Body of pancreas (tissue), 4 donors: ENCODE results near the gene ERO1B. TPM values are rescaled to one million over a fixed set of nuclear protein-coding genes. Genes with fewer than 3 reads are reported as not detected.

ENCODE experiments used
- ATAC-seq: fragments of 150-250 bp; one replicate; pipeline ENCODE4 v1.9.1; 2016
- DNase-seq, 4 donors: peaks; one replicate each; pipeline ENCODE4 v3.0.0-alpha.2; 2019
- H3K27ac ChIP-seq, 4 donors: fragments of 200-600 bp; sonication (generic); 1 replicate in 3 of 4; 2 replicates in 1 of 4; pipeline versions ENCODE4 v1.5.1 to v1.6.1; 2016 to 2019; ENCODE audit warnings: mild to moderate bottlenecking in 1 of 4, mixed read lengths in 1 of 4, moderate library complexity in 1 of 4
- H3K27me3 ChIP-seq, 2 donors: fragments of 200-600 bp; sonication (generic); one replicate each; pipeline ENCODE4 v1.6.0; 2016; ENCODE audit warnings: mild to moderate bottlenecking in 1 of 2
- H3K36me3 ChIP-seq, 2 donors: fragments of 200-600 bp; sonication (generic); replicated peaks in 1 of 2; 2 replicates each; pipeline ENCODE4 v1.5.1; 2016; ENCODE audit warnings: low read depth in 2 of 2; ENCODE audit not compliant: insufficient read depth in 1 of 2
- H3K4me1 ChIP-seq: fragments of 200-600 bp; sonication (generic); one replicate; pipeline ENCODE4 v1.6.0; 2016
- H3K4me3 ChIP-seq, 2 donors: fragments of 200-600 bp; sonication (generic); 1 replicate in 1 of 2; 2 replicates in 1 of 2; pipeline ENCODE4 v1.5.1; 2016 to 2019
- H3K9me3 ChIP-seq, 3 donors: fragments of 200-600 bp; sonication (generic); 1 replicate in 2 of 3; 2 replicates in 1 of 3; pipeline ENCODE4 v1.5.1; 2016
- POLR2A ChIP-seq, 3 donors: fragments of 450-650 bp; IDR thresholded peaks; one replicate each; pipeline ENCODE4 v1.6.1; 2016; ENCODE audit warnings: antibody characterized with exemption in 3 of 3, mild to moderate bottlenecking in 2 of 3
- WGBS, 2 donors: methylation state at CpG; one replicate each; pipeline ENCODE4 v1.1.5; 2017; 5-methylcytosine and 5-hydroxymethylcytosine counted together
- intact Hi-C: fragments of 100-400 bp; cut with DNase I; formaldehyde crosslinking; loops from one replicate; pipeline ENCODE4 v1.15.1; 2023
- total RNA-seq, 2 donors: library from RNA; depleted of rRNA; stranded (reverse); fragments of >200 nt; gene quantifications; one replicate each; pipeline ENCODE4 v1.1.0, GENCODE V29; 2016
- TF ChIP-seq, protein P1 (sequence below), 7 experiments: fragments of 450-650 bp in 4 of 7; fragments of 200-600 bp in 3 of 7; sonication (generic) in 3 of 7; IDR thresholded peaks; one replicate each; pipeline ENCODE4 v1.5.1; 2016 to 2019; ENCODE audit warnings: antibody characterized with exemption in 7 of 7

Gene ERO1B
- total RNA-seq, 2 donors from 2014 or later: 136 to 489 TPM

DNA sequence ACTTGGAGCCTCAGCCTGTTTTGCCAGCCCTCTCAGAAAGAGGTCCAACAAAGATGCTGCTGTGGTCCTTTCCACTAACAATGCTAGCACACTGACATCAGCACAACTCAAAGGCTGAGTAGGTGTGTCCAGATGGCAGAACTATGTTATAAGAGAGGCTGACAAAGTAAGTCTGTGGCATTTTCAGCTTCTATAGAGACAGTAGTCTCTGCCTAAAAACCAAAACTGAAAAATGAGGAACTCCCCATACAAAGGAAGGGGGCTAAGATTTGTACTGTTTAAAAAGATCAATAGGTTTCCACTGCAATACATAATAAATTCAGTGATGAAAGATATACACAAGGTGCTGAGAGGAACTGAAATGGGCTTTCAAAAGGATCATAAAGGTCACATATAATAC is 12.3 kb downstream of the ERO1B start:
- Histone ChIP-seq H3K27me3 (no peaks in the 10 kb centered on the region), H3K4me3 (no peak overlapping the region), H3K9me3 (no peaks in the 10 kb centered on the region), H3K27ac (no peak overlapping the region), H3K4me1 (peaks cover 42% of the 10 kb centered on the region), H3K36me3 (peaks cover 7 to 8% of the 10 kb centered on the region in 2 donors)
- intact Hi-C loops: no loop called here
- ATAC-seq: no peak
- TF ChIP-seq, protein P1, sequence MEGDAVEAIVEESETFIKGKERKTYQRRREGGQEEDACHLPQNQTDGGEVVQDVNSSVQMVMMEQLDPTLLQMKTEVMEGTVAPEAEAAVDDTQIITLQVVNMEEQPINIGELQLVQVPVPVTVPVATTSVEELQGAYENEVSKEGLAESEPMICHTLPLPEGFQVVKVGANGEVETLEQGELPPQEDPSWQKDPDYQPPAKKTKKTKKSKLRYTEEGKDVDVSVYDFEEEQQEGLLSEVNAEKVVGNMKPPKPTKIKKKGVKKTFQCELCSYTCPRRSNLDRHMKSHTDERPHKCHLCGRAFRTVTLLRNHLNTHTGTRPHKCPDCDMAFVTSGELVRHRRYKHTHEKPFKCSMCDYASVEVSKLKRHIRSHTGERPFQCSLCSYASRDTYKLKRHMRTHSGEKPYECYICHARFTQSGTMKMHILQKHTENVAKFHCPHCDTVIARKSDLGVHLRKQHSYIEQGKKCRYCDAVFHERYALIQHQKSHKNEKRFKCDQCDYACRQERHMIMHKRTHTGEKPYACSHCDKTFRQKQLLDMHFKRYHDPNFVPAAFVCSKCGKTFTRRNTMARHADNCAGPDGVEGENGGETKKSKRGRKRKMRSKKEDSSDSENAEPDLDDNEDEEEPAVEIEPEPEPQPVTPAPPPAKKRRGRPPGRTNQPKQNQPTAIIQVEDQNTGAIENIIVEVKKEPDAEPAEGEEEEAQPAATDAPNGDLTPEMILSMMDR (IDR thresholded peaks at IDR 0.05): no peak
- no peak for TF ChIP-seq POLR2A (IDR thresholded peaks at IDR 0.05)
- no peak for DNase-seq

DNA sequence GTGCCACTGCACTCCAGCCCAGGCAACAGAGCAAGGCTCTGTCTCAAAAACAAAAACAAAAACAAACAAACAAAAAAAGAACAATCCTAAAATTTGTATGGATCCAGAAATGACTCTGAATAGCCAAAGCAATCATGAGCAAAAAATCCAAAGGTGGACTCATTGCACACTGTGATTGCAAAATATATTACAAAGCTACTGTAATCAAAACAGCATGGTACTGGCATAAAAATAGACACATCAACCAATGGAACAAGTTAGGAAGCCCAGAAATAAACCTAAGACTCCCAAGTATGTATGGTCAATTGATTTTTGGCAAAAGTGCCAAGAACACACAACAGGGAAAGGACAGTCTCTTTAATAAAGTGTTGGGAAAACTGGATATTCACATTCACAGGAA is 19.9 kb downstream of the ERO1B start:
- TF ChIP-seq POLR2A (IDR thresholded peaks at IDR 0.05): no peak
- TF ChIP-seq, protein P1 (IDR thresholded peaks at IDR 0.05): no peak
- Histone ChIP-seq H3K4me1 (peaks cover 19% of the 10 kb centered on the region), H3K36me3 (peaks cover 12 to 27% of the 10 kb centered on the region in 2 donors), H3K4me3 (no peak overlapping the region), H3K27ac (no peak overlapping the region), H3K27me3 (no peaks in the 10 kb centered on the region), H3K9me3 (peaks cover 0 to 20% (median 0%) of the 10 kb centered on the region in 3 donors)
- DNase-seq (no peak), ATAC-seq (no peak)
- intact Hi-C loops: no loop called here

DNA sequence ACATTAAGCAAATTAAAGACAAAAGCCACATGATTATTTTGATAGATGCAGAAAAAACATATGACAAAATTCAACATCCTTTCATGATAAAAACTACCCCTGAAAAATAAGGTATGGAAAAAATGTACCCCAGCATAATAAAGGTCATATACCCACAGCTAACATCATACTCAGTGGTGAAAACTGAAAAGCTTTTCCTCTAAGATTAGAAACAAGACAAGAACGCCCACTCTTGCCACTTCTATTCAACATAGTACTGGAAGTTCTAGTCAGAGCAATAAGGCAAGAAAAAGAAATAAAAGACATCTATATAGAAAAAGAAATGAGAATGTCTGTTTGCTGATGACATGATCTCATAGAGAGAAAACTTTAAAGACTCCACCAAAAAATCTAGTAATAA is 20.7 kb downstream of the ERO1B start:
- ATAC-seq: no peak
- no peak for DNase-seq
- TF ChIP-seq, protein P1 (IDR thresholded peaks at IDR 0.05): no peak
- TF ChIP-seq POLR2A (IDR thresholded peaks at IDR 0.05): no peak
- intact Hi-C loops: no loop called here
- Histone ChIP-seq H3K9me3 (peaks cover 0 to 20% (median 0%) of the 10 kb centered on the region in 3 donors), H3K36me3 (peaks cover 12 to 28% of the 10 kb centered on the region in 2 donors), H3K27me3 (no peaks in the 10 kb centered on the region), H3K4me3 (no peak overlapping the region), H3K27ac (no peak overlapping the region), H3K4me1 (peaks cover 28% of the 10 kb centered on the region)
- WGBS, 2 donors: 83 to 97% methylated on average over 1 of the region's 1 CpG

DNA sequence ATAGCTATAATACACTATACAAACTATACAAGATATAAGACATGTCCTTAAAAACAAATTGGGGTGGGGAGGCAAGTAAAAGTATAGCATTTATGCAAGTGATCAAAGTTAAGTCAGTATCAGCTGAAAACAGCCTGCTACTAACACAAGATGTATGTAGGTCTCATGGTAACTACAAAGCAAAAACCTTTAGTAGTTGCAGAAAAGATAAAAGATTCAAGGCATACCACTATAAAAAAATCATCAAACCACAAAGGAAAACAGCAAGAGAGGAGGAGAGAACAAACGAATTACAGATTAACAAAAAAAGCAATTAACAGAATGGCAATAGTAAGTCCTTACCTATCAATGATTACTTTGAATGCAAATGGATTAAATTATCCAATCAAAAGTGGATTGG is 22.7 kb downstream of the ERO1B start:
- TF ChIP-seq, protein P1 (IDR thresholded peaks at IDR 0.05): no peak
- no peak for TF ChIP-seq POLR2A (IDR thresholded peaks at IDR 0.05)
- ATAC-seq: no peak

DNA sequence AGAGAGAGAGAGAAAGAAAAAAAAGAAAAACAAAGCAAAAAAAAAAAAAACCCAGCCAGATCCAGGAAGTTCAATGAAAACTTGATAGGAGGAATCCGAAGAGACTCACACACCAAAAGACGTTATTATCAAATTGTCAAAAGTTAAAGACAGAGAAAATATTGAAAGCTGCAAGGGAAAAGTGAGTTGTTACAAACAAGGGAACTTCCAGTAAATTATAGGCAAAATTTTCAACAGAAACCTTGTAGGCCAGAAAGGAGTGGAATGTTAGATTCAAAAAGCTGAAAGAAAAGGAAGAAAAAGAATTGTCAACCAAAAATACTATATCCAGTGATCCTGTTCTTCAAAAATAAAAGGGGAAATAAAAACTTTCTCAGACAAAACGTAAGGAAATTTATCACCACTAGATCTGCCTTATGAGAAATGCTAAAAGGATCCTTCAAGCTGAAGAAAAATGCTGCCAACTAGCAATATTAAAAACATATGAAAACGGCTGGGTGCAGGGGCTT is 23.6 kb downstream of the ERO1B start:
- Histone ChIP-seq H3K9me3 (peaks cover 0 to 20% (median 0%) of the 10 kb centered on the region in 3 donors), H3K4me1 (peaks cover 57% of the 10 kb centered on the region), H3K36me3 (peaks cover 12 to 19% of the 10 kb centered on the region in 2 donors), H3K27ac (no peak overlapping the region), H3K4me3 (no peak overlapping the region), H3K27me3 (no peaks in the 10 kb centered on the region)
- TF ChIP-seq POLR2A (IDR thresholded peaks at IDR 0.05): no peak
- TF ChIP-seq, protein P1 (IDR thresholded peaks at IDR 0.05): no peak
- intact Hi-C loops: no loop called here
- no peak for DNase-seq
- 86 to 88% methylated on average over 4 of the region's 4 CpGs for WGBS, 2 donors
- no peak for ATAC-seq

More for the DNA sequence above, 22.7 kb downstream of the ERO1B start:
- Histone ChIP-seq H3K4me1 (peaks cover 48% of the 10 kb centered on the region), H3K4me3 (no peak overlapping the region), H3K9me3 (peaks cover 0 to 20% (median 0%) of the 10 kb centered on the region in 3 donors), H3K27ac (no peak overlapping the region), H3K27me3 (no peaks in the 10 kb centered on the region), H3K36me3 (peaks cover 12 to 21% of the 10 kb centered on the region in 2 donors)
- intact Hi-C loops: no loop called here
- no peak for DNase-seq
- WGBS, 2 donors: 56 to 73% methylated on average over 1 of the region's 1 CpG
